CD4-positive, alpha-beta T cell treated with Interleukin-17A for 1 hour (primary cell): ENCODE measurements around the gene RAB43.
"Not testable (repeated sequence)": the region's sequence is repeated elsewhere in the genome, so short reads cannot be mapped to it uniquely, and the experiment has no call there.

Experiments
- DNase-seq: peaks from one replicate; pipeline ENCODE4 v3.0.0-alpha.2; 2020

Gene RAB43

DNA sequence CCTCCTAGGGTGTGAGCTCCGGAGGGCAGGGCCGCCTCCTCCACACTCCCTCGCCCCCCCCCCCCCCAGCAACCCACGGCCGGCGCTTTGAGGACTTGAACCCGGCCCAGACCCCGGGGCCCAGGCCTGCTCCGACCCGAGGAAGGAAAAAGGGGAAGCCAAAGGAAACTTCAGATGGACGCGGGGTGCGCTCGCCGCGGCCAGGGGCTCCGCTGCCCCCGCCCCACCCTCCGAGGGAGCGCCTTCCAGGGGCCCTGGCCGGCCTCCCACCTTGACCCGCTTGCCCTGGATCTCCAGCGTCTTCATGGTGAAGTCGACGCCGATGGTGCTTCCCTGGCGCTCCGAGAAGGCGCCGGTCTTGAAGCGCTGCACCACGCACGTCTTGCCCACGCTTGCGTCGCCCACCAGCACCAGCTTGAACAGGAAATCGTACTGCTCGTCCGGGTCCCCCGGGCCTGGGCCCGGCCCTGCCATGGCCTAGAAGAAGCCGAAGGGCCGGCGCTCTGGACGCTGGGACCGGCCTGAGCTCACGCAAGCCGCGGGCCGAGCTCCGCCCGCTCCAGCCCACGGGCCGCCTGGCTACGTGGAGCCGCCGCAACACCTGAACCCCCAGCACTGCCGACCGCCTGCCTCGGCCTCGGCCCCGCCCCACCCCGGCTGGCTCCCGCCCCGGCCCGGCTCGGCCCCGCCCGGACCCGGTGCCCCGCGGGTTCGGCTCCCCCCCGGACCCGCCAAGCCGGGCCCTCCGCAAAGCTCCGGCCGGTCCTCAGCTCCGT, 400 bp downstream of the RAB43 start:
- DNase-seq, result no peak

DNA sequence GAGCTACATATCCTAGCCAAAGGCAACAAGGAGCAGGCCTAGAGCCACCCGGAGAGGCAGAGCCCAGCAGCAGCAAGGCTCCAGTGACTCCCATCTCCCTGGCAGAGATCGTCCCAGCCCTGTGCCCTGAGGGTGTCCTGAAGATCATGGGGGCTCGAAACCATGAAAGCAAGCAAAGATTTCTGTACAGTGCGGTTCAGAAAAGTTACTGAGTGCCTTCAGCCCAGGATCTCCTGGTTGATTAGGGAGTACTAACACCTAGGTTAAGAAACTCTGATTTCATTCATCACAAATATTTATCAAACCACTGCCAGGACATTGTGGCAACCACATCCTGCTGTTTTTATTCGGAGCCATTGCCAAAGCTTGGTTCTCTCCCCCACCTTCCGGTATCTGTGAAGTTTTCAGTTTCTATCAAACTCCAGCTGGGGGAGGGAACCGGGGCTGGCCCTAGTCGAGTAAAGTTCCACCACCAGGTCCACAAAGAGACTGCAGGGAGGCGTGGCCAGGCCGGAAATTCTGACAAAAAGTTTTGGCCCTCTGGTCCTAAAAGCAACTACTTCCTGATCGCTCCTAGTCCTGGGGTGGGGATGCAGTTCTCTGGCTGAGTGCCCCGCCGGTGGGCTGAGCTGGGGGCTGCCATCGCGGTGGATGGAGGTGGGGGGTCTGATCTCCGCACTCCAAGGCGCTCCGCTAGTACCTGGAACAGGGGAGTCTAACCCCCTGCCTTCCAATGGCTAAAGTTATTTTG, 1.2 kb downstream of the RAB43 start:
- DNase-seq, result peak; percentile 95

DNA sequence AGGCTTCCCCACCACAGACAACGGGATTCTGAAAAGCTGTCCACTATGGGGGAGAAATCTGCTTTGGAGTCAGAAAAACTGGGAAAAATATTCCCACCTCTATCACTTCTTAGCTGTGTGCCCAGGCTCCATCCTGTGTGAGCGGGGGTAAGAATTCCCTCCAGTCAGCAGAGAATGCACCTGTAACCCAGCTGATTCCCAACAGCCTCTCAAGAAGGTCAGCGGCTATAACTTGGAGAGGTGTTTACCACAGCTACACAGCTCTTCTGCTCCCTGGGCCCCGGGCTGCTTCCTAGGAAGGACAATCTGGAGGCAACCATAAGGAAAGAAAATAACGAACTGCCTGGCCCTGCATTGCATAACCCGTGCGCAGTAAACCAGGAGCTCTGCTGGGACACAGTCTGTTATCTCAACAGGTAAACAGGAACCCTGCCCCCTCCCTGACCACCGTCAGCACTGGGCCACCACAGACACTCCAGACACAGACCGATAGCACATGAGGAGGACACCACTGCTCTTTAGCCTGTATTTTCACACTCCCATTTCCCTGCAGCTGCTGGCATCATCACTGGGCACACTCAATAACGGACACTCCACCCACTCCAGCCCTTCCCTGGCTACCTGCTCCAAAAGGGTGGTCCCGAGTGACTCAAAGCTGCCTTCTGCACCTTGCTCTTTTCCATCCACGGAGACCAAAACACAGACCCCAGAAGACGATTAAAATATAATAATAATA, 2.1 kb downstream of the RAB43 start:
- DNase-seq, result peak; percentile 32

DNA sequence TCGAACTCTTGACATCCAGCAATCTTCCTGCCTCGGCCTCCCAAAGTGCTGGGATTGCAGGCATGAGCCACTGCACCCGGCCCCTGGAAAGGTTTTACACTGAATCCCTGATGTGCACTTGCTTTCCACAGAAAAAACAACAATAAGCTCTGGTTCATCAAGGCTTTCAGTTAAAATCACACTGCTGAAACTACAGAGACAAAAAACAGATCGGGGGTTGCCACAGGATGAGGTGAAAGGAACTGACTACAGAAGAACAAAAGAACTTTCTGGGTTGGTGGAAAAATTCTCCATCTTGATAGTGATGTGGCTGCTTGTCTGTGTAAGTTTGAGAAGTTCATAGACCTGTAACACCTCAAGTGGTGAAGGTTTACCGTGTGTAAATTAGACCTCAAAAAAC, 2.9 kb downstream of the RAB43 start:
- DNase-seq, result peak; percentile 87

DNA sequence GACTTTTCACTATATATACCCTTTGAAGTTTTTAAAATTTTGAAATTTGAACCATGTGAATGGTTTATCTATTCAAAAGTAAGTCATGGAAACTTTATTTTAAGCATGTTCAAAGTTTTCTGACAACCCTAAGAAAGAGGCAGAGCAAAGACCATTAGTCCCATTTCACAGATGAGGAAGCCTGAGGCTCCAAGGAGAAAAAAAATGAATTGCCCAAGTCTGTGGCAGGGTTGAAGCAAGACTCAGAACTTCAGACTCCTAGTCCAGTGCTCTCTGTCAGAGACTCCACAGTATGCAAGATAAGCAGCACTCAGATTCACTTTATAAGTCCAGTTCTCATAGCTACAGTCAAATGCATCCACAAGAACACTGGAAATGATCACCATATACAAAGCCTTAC, 4.5 kb downstream of the RAB43 start:
- no peak for DNase-seq

DNA sequence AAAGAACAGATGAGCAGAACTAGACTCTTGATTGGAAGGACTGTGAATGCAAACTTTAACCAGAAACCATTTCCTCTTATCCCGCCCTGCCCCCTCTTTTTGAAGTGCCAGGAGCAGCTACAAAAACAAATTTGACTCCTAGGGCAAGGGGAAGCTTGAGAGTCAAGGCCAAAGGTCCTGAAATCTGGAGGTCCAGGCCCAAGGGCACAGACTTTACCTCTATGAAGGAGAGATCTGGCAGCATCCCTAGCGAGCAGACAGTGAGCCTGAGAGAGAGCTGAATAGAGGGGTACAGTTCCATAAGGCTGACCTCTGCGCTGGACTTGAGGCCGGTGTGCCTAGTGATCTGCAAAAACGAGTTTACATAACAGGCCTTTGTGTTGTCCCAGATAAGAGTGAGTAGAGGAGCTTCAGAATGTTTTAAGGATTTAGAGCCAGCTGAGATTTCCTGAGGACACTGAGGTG, 5.1 kb downstream of the RAB43 start:
- no peak for DNase-seq

DNA sequence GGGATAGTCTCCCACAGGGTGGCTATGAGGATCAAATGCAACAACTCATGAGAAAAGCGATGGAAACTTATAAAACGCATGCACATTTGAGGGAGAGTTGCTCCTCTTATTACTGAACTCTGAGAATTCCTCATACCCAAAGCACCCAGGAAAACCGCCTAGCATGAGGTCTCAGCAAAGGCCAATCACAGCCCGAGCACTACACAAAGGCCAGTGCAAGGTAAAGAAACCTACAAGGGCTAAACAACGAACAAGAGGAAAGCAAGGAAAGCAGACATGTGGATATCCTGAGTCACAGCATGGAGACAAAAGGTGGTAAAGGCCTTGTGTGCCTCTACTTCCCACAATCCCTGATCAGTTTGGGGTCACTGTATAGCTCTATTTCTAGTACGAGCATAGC, 7.1 kb downstream of the RAB43 start:
- no peak for DNase-seq

DNA sequence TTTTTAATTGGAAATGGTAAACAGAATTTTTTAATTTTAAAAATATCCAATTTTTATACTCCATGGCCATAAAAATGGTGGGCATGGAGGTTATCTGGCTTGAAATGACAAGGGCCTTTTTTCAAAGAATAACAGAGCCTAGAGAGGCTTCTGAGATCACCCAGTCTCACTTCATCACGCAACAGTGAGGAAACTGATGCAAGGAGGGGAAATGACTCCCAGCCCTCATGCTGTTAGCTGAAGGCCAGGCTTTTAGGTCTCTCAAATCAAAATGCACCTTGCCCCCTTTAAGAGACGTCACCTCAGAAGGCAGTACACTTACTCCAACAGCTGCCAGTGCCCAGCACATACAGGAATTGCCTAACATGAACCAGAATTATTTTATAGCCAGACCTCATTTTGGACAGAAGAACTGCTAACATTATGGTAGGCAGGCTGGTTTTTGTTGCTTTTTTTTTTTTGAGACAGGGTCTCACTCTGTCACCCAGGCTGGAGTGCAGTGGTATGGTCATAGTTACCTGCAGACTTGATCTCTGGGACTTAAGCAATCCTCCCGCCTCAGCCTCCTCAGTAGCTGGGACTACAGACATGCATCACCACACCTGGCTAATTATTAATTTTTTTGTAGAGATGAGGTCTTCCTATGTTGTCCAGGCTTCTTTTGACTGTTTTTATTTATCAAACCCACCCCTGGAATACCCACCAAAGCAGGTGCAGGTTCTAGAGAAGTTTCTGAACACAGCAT, 9.1 kb downstream of the RAB43 start:
- DNase-seq, result no peak

DNA sequence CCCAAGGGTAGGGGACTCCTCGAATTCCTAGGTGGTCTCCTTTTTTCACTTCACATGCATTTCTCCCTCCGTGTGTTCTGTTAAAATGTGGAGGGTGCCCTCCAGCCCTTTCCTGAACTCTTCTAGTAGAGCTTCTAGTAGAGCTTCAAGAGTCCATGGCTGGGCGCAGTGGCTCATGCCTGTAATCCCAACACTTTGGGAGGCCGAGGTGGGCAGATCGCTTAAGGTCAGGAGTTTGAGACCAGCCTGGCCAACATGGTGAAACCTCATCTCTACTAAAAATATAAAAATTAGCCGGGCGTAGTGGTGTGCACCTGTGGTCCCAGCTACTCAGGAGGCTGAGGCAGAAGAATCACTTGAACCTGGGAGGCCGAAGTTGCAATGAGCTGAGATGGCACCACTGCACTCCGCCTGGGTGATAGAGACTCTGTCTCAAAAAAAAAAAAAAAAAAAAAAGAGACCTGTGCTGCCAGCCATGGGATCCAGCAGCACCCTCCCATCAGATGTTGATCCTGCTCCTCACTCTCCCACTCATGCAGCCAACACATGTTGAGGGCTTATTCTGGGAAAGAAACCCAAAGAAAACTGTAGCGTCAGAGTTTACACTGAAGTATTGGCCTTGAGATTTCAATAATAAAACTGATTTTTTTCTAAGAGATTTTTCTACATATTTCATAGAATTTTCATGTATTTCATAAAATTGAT, 10.4 kb downstream of the RAB43 start:
- not testable (repeated sequence) for DNase-seq

DNA sequence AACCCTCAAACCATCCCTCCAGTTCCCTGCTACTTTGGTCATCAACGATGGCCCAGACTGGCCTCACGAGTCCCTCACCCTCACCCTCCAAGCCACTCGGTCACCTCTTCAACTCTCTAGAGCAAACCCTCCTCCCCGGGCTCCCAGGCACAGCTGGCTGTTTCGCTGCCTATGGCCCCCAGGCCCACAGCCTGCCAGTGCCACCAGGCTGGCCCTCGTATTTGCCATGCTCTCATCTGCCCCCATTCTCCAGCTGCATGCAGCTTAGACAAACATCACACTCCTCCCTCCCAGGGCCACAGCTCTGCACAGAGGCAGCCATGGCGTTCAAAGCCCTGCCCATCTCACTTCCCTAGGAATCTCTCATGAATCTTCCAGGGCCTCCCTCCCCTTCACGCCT, 13.8 kb downstream of the RAB43 start:
- no peak for DNase-seq

DNA sequence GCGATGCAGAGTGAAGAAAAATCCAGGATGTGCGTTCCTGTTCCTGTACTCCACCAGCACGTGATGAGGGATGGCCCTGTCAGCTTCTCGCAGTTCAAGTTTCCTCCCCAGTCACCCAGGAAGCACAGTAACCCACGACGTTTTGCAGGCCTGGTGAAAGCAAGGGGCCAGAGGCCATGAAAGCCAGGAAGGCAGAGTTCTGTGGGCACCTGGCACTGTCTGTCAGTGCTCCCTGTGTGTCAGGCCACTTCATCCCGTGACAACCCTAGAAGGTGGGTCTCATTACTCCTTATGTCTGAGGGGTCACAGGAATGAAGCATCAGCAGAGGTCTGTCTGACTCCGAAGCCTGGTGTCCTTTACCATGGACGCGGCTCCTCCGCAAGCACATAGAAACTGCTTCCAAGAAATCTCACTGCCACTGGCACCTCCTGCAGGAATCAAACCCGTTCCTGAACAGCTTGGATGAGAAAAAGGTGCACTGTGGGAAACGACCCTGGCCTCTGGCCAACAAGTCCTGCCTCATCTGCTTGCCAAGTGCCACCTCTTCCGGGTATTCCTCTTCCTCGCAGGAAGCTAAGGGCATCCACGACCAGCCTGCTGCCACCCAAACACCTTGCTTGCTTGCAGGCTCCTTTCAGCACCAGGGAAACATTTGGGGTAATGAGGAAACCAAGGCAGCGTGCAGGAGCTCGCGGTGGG, 14.6 kb downstream of the RAB43 start:
- DNase-seq, result no peak

DNA sequence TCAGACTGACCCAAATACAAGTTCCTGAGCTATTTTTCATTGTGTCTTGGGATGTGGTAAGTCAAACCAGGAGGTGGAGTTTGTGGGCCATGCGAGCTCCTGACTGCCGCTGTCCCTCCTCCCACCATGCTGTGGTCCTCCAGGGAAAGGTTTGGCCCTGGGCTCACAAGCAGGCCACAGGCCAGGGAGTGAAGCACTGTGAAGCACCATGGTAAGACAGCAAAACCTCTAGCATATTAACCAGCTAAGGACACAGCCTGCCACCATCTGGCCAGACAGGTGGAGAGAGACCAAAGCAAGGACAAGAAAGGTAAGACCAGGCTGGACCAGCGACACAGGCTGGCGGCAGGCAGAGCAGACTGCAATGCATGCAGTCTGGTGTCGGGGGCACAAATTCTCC, 15.3 kb downstream of the RAB43 start:
- DNase-seq, result no peak

DNA sequence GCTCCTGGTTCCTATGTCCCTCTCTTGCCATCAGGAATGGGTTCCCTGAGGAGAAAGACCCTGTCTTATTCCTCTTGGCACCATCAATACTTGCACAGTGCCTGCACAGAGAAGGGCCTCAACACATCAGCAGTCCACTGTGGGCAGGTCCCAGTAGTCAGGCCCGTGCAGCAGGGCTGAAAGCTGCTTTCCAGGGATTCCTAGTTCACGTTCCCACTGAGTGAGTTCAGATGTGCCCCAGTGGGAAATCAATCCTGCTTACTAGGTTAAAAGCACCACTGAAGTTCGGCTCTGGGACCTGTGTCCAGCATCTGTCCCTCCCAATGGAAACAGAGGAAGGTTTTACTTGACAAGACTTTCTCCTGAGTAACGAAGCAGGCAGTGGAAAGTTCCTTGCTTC, 15.7 kb downstream of the RAB43 start:
- DNase-seq, result no peak

DNA sequence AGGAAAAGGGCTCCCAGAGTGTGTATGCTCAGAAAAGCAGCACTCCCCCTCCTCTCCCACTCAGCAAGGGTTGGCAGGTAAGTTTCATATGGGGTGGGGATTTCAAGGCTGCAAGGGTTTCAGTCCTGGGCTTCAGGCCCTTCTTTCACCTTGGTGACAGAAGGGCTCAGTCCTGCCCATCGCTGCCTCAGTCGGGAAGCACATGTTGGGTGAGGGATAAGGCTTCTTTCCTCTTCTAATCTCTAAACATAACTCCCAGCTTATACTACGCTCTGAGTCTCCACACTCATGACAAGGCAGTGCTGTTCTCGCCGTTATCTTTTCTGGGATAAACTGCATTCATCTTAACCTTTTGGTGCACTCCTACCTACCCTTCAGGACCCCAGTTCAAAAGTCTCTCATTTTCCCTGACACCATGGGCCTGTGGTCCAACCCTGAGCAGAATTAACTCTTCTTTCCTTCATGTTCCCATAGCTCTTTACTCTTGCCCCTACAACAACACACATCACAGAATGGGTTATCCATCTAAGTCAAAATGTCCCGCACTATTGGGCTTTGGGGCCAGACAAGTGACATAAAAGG, 17.0 kb downstream of the RAB43 start:
- no peak for DNase-seq

DNA sequence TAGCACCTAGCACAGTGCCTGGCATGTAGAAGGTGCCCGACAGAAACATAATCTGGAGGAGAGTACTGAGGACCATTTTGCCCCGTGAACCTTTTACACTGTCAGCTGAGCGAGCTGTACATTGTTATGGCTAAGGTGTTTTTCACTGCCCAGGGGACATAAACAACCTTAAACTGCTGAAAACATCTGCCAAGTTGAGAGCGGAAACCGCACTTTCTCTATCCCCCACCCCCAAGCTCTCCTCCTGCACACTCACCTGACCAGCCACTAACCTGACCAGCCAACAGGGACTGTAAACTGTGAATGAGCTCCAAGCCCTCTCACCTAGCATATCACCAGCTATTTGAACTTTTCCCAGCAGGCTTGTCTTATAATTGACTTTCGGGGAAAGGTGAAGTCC, 17.6 kb downstream of the RAB43 start:
- no peak for DNase-seq

DNA sequence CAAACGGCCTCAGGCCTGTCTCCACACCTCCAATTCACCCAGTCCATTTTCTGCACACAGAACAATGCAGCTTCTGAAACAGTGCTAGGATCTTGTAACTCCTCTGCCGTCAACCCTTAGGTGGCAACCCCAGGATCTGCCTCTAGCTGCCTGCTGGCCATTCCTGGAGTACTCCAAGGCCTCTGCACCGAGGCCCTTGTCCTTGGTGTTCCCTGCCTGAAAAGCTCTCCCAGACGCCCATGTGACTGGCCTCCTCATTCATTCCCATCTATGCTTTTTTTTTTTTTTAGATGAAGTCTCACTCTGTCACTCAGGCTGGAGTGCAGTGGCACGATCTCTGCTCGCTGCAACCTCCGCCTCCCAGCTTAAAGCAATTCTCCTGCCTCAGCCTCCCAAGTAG, 18.3 kb downstream of the RAB43 start:
- DNase-seq, result no peak

DNA sequence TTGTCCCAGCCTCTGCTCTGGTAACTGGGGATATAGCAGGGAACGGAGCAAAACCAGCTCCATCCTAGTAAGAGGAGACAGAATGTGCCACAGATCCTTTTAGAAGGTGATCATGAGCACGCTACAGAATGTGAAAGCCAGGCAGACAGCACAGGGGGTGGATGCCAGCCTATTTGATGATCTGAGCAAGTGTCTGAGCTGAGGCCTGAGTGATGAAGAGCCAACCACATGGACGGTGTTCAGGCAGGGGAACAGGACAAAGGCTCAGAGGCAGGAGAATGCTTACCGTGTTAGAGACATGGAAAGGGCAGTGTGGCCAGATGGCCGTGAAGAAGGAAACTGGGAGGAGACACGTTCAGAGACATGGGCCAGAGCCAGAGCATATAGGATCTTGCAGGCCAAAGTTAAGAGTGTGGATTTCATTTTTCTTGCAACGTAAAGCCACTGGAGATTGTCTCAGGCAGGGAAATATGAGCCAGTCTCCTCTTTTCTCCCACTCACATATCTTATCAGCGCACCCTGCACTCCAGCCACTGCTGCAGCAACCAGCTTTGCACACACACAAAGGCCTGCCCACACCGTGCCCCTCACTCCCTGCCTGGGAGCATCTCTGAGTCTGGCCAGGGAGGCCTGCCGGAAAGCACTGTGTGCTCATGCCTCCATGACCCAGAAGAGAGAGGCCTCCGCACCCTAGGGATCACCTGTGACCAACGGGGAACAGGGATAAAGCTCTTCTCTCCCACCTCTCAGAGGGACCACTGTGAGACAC, 20.1 kb downstream of the RAB43 start:
- DNase-seq, result no peak

DNA sequence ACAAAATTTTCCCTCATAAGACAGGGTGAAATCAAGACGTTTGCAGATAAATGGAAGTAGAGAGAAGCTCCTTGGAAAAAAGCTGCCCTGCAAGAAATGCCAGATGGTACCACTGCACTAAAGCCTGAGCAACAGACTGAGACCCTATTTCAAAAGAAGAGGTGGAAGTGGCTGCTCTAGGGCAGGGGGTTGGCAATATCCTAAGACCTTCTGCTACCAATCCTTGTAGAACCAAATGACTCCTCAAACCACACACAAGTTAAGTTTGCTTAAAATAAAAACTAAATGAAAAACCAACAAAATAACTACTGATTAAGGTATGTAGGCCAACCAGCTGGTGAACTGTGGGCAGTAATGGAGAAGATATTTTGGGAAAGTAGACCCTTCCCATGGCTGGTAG, 21.3 kb downstream of the RAB43 start:
- no peak for DNase-seq

DNA sequence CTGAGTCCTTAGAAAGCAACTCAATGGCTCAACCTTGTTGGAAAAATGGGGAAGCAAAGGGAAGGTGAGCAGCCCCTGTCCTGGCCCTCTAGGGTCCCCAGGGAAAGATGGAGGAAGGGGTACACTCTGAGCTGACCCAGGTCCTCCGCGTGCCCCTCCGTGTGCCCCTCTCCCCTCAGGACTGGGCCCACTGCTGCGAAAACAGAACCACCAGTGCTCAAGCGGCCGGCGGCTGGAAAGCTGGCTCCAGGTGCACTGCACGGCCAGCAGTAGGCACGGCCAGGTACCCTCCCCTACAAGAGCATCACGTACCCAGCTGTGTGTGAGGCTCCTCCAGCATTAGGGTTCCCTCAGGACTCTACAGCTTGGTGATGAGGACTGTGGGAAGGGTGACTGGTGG, 26.3 kb downstream of the RAB43 start:
- no peak for DNase-seq

DNA sequence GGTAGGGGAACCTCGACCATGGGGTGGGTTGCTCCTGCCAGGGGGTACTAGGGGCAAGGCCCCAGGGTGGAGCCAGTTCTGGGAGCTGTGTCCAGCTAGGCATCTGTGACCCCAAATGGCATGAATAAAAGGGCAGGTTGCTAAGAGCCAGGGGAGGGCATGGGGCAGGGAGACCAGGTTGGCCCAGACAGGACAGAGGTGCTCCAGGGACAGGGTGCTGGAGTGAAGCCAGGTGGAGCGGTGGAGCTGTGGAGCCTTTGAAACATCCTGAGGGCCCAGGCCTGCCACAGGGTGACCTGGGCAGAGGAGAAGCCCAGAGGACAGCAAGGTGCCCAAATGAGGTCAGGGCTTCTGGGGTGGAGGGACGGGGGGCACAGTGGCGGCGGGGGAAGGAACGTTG, 33.3 kb downstream of the RAB43 start:
- DNase-seq, result not testable (repeated sequence)

DNA sequence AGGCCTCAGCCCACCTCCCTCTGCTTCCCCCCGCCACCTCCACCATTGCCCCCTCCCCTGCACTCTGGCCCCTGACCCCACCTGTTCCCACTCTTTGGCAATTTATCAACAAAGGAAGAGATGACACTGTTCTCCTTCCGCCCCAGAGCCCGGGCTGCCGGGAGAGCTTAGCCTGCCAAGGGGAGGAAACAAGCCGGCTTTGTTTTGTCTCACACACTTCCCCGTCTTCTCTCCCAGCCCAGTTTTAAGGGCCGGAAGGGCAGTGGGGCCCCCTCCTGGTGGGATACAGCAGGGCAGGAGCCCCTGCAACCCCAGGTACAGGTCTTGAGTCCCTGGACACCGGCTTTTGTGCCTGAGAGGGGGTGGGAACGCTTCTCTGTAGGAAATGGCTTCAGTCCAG, 33.7 kb downstream of the RAB43 start:
- not testable (repeated sequence) for DNase-seq
